Keratinocyte (primary cell): ENCODE results near the gene SH3BP5. TPM values are rescaled to one million over a fixed set of nuclear protein-coding genes. Genes with fewer than 3 reads are reported as not detected.

ENCODE experiments used
- DNase-seq: peaks from one replicate; pipeline ENCODE4 v3.0.0-alpha.2; 2011; ENCODE audit warnings: low read depth, missing footprints, low spot score
- FAIRE-seq: peaks from 2 replicates; lab custom pipeline; 2011; peaks lifted over from hg19 to GRCh38; lab: Jason Lieb, UNC
- H2AFZ ChIP-seq: 2 replicates; pipeline ENCODE4 v1.6.0; 2012; ENCODE audit warnings: low read length, control low read depth, inconsistent platforms; ENCODE audit not compliant: control insufficient read depth
- H3K27ac ChIP-seq: 2 replicates; pipeline ENCODE4 v1.5.1; 2011; ENCODE audit warnings: low read length; ENCODE audit not compliant: control insufficient read depth, insufficient read depth
- H3K27me3 ChIP-seq: 3 replicates; pipeline ENCODE4 v1.6.0; 2011; ENCODE audit warnings: low read length; ENCODE audit not compliant: control insufficient read depth, insufficient read depth; ENCODE audit errors: extremely low read depth
- H3K36me3 ChIP-seq, 2 experiments: 2 replicates in 1 of 2; 3 replicates in 1 of 2; pipeline ENCODE4 v1.5.1; 2011; ENCODE audit warnings: low read length in 2 of 2, mild to moderate bottlenecking in 1 of 2; ENCODE audit not compliant: control insufficient read depth in 2 of 2, insufficient read depth in 2 of 2; ENCODE audit errors: extremely low read depth in 1 of 2
- H3K4me1 ChIP-seq: 3 replicates; pipeline ENCODE4 v1.5.1; 2011; ENCODE audit warnings: low read length; ENCODE audit not compliant: control insufficient read depth, insufficient read depth; ENCODE audit errors: extremely low read depth
- H3K4me2 ChIP-seq: 3 replicates; pipeline ENCODE4 v1.6.0; 2011; ENCODE audit warnings: low read depth, low read length; ENCODE audit not compliant: control insufficient read depth, insufficient read depth; ENCODE audit errors: extremely low read depth
- H3K4me3 ChIP-seq, 3 experiments: fragments of 200-600 bp in 1 of 3; sonication (generic) in 1 of 3; 2 replicates in 2 of 3; 3 replicates in 1 of 3; pipeline ENCODE4 v1.5.1; 2011 to 2016; ENCODE audit warnings: low read length in 3 of 3, mild to moderate bottlenecking in 3 of 3, control low read depth in 2 of 3, inconsistent platforms in 1 of 3, low read depth in 1 of 3, mixed read lengths in 1 of 3, mixed run types in 1 of 3, moderate library complexity in 1 of 3; ENCODE audit not compliant: control insufficient read depth in 2 of 3, insufficient read depth in 2 of 3; ENCODE audit errors: extremely low read depth in 1 of 3
- H3K79me2 ChIP-seq: 2 replicates; pipeline ENCODE4 v1.6.0; 2012; ENCODE audit warnings: low read length; ENCODE audit not compliant: control insufficient read depth, insufficient read depth
- H3K9ac ChIP-seq: 3 replicates; pipeline ENCODE4 v1.6.0; 2011; ENCODE audit warnings: low read length; ENCODE audit not compliant: control insufficient read depth, insufficient read depth; ENCODE audit errors: extremely low read depth
- H3K9me1 ChIP-seq: 3 replicates; pipeline ENCODE4 v1.6.0; 2011; ENCODE audit warnings: low read length; ENCODE audit not compliant: control insufficient read depth, insufficient read depth; ENCODE audit errors: extremely low read depth
- H3K9me3 ChIP-seq: 2 replicates; pipeline ENCODE4 v1.5.1; 2012; ENCODE audit warnings: low read depth, low read length; ENCODE audit not compliant: control insufficient read depth
- H4K20me1 ChIP-seq: 3 replicates; pipeline ENCODE4 v1.6.0; 2011; ENCODE audit warnings: low read length; ENCODE audit not compliant: control insufficient read depth, insufficient read depth; ENCODE audit errors: extremely low read depth
- CTCF ChIP-seq, 3 experiments: IDR thresholded peaks in 1 of 3; conservative IDR thresholded peaks in 1 of 3; optimal IDR thresholded peaks in 1 of 3; 2 replicates in 2 of 3; 3 replicates in 1 of 3; pipeline versions ENCODE3 to v1.5.1; 2011; ENCODE audit warnings: low read length in 3 of 3, mild to moderate bottlenecking in 3 of 3, moderate library complexity in 2 of 3, control low read depth in 1 of 3, inconsistent platforms in 1 of 3; ENCODE audit not compliant: insufficient read depth in 2 of 3; ENCODE audit errors: extremely low read depth in 1 of 3
- EZH2 ChIP-seq: IDR thresholded peaks from one replicate; pipeline ENCODE4 v1.6.1; 2012; ENCODE audit warnings: inconsistent platforms, mild to moderate bottlenecking, low read length, moderate library complexity
- dilution Hi-C: fragments of 300-500 bp; cut with MboI; formaldehyde crosslinking; loops from one replicate; pipeline ENCODE4 v1.7.0; 2020; ENCODE audit warnings: low sequenced_read_pairs; ENCODE audit not compliant: extremely low pct_ligation_motif_present
- polyA plus RNA-seq, 5 experiments: library from polyadenylated mRNA; depleted of rRNA in 3 of 5; stranded (reverse) in 3 of 5; stranded (forward) in 1 of 5; unstranded in 1 of 5; fragments of >200 nt; gene quantifications; 1 replicate in 1 of 5; 2 replicates in 3 of 5; 3 replicates in 1 of 5; pipeline versions ENCODE4 v1.2.1 to v1.2.3, GENCODE V29; 2011 to 2012; ENCODE audit warnings: missing spikeins in 2 of 5, low read depth in 1 of 5, low replicate concordance in 1 of 5

The SH3BP5 gene
- polyA plus RNA-seq, 1 donor (not counting 4 experiments of a cell fraction or from before 2014, with no cell fraction given) = 13.4 TPM

- no peak overlapping the region for H3K9ac ChIP-seq
- no peaks in the 10 kb centered on the region for H3K9me3 ChIP-seq
- H3K27me3 ChIP-seq = no peaks in the 10 kb centered on the region
- no peak overlapping the region for H3K4me2 ChIP-seq
- no peak overlapping the region for H2AFZ ChIP-seq
- no peaks in the 10 kb centered on the region for H3K79me2 ChIP-seq
- FAIRE-seq (no peak), DNase-seq (no peak)
- H3K27ac ChIP-seq = no peak overlapping the region
- no peaks in the 10 kb centered on the region for H3K4me1 ChIP-seq
- dilution Hi-C loops = no loop called here
- H3K4me3 ChIP-seq = no peak overlapping the region
- no peaks in the 10 kb centered on the region for H4K20me1 ChIP-seq
- TF ChIP-seq CTCF (optimal IDR thresholded peaks at IDR 0.05 in 1 of 3, IDR thresholded peaks at IDR 0.05 in 1 of 3, conservative IDR thresholded peaks at IDR 0.05 in 1 of 3; ENCODE audit: extremely low read depth in 1 of 3, insufficient read depth in 2 of 3, low read length in 3 of 3) (no peak), EZH2 (no peak)
- peaks cover 10% of the 10 kb centered on the region in 2 experiments for H3K36me3 ChIP-seq
- no peaks in the 10 kb centered on the region for H3K9me1 ChIP-seq
Measured at GRCh38 chr3:15246186-15246585, 86.2 kb downstream of the SH3BP5 start.

- no peak overlapping the region for H3K9ac ChIP-seq
- no peak overlapping the region for H3K4me3 ChIP-seq
- H2AFZ ChIP-seq = no peak overlapping the region
- DNase-seq (no peak), FAIRE-seq (no peak)
- H3K27me3 ChIP-seq = no peaks in the 10 kb centered on the region
- H4K20me1 ChIP-seq = no peaks in the 10 kb centered on the region
- H3K4me1 ChIP-seq = no peaks in the 10 kb centered on the region
- H3K79me2 ChIP-seq = no peaks in the 10 kb centered on the region
- H3K36me3 ChIP-seq = peaks cover 13 to 15% of the 10 kb centered on the region in 2 experiments
- H3K4me2 ChIP-seq = no peak overlapping the region
- no peak overlapping the region for H3K27ac ChIP-seq
- dilution Hi-C loops = no loop called here
- H3K9me1 ChIP-seq = no peaks in the 10 kb centered on the region
- H3K9me3 ChIP-seq = no peaks in the 10 kb centered on the region
- TF ChIP-seq CTCF (optimal IDR thresholded peaks at IDR 0.05 in 1 of 3, IDR thresholded peaks at IDR 0.05 in 1 of 3, conservative IDR thresholded peaks at IDR 0.05 in 1 of 3; ENCODE audit: extremely low read depth in 1 of 3, insufficient read depth in 2 of 3, low read length in 3 of 3) (no peak), EZH2 (no peak)
Measured at GRCh38 chr3:15243822-15244482, 88.4 kb downstream of the SH3BP5 start.
